ENCODE measurements around the gene SLC39A11.
"Not testable (repeated sequence)": the region's sequence is repeated elsewhere in the genome, so short reads cannot be mapped to it uniquely, and the experiment has no call there.

SLC39A11 gene

GRCh38 chr17:73107191-73107590, 14.7 kb upstream of the SLC39A11 start:
- no peak for DNase-seq (ENCODE audit: low spot score)

GRCh38 chr17:73105431-73105830, 12.9 kb upstream of the SLC39A11 start:
- no peak for DNase-seq (ENCODE audit: low spot score)

GRCh38 chr17:73104450-73104849, 12.0 kb upstream of the SLC39A11 start:
- no peak for DNase-seq (ENCODE audit: low spot score)

- no peak for DNase-seq (ENCODE audit: low spot score)
These were observed 11.3 kb upstream of the SLC39A11 start for GRCh38 chr17:73103641-73104335.

- no peak for DNase-seq (ENCODE audit: low spot score)
These were observed 8.5 kb upstream of the SLC39A11 start for GRCh38 chr17:73101031-73101430.

GRCh38 chr17:73100363-73100762, 7.9 kb upstream of the SLC39A11 start:
- DNase-seq (ENCODE audit: low spot score): no peak

- no peak for DNase-seq (ENCODE audit: low spot score)
These were observed 7.0 kb upstream of the SLC39A11 start for GRCh38 chr17:73099511-73099910.

GRCh38 chr17:73098919-73099318, 6.4 kb upstream of the SLC39A11 start:
- no peak for DNase-seq (ENCODE audit: low spot score)

GRCh38 chr17:73097973-73098765, 5.7 kb upstream of the SLC39A11 start:
- DNase-seq (ENCODE audit: low spot score): not testable (repeated sequence)

- DNase-seq (ENCODE audit: low spot score): no peak
These were observed 4.4 kb upstream of the SLC39A11 start for GRCh38 chr17:73096866-73097265.

- no peak for DNase-seq (ENCODE audit: low spot score)
These were observed 3.7 kb upstream of the SLC39A11 start for GRCh38 chr17:73096211-73096610.

- no peak for DNase-seq (ENCODE audit: low spot score)
These were observed 798 bp upstream of the SLC39A11 start for GRCh38 chr17:73093286-73093685.

- DNase-seq (ENCODE audit: low spot score): peak; percentile 73
These were observed 542 bp downstream of the SLC39A11 start for GRCh38 chr17:73091770-73092522.

GRCh38 chr17:73091410-73091769, 1.1 kb downstream of the SLC39A11 start:
- no peak for DNase-seq (ENCODE audit: low spot score)

GRCh38 chr17:73090396-73091202, 1.9 kb downstream of the SLC39A11 start:
- DNase-seq (ENCODE audit: low spot score): no peak

- DNase-seq (ENCODE audit: low spot score): no peak
These were observed 2.9 kb downstream of the SLC39A11 start for GRCh38 chr17:73089322-73090317.

- DNase-seq (ENCODE audit: low spot score): no peak
These were observed 3.9 kb downstream of the SLC39A11 start for GRCh38 chr17:73088561-73088960.

GRCh38 chr17:73083432-73083831, 9.1 kb downstream of the SLC39A11 start:
- DNase-seq (ENCODE audit: low spot score): no peak

GRCh38 chr17:73074566-73074965, 17.9 kb downstream of the SLC39A11 start:
- DNase-seq (ENCODE audit: low spot score): no peak

- no peak for DNase-seq (ENCODE audit: low spot score)
These were observed 20.1 kb downstream of the SLC39A11 start for GRCh38 chr17:73072219-73072962.

Data from GM03348 (cell line).